HL-60 (cell line): ENCODE results near the gene MRPL2.

Source experiments
- DNase-seq, 2 experiments: peaks; one replicate each; pipeline ENCODE4 v3.0.0-alpha.2; 2010 to 2020; ENCODE audit warnings: low read depth in 1 of 2, low spot score in 1 of 2
- H3K27ac ChIP-seq: fragments of 250-450 bp; sonication (Bioruptor Pico); replicated peaks from 2 replicates; pipeline ENCODE4 v1.5.1; 2020; ENCODE audit warnings: mild to moderate bottlenecking, moderate library complexity
- H3K27me3 ChIP-seq: fragments of 250-450 bp; sonication (Bioruptor Pico); 2 replicates; pipeline ENCODE4 v1.5.1; 2021; ENCODE audit warnings: mild to moderate bottlenecking, moderate library complexity; ENCODE audit not compliant: insufficient read depth, poor library complexity, severe bottlenecking
- H3K4me3 ChIP-seq: replicated peaks from 2 replicates; pipeline ENCODE4 v1.5.1; 2011; ENCODE audit warnings: mild to moderate bottlenecking, control low read depth, low read length; ENCODE audit not compliant: insufficient read depth
- GABPA ChIP-seq: IDR thresholded peaks from 2 replicates; pipeline ENCODE4 v1.6.1; 2012; ENCODE audit warnings: low read depth
- POLR2AphosphoS5 ChIP-seq: IDR thresholded peaks from 2 replicates; pipeline ENCODE4 v1.6.1; 2012; ENCODE audit warnings: low read depth
- SPI1 ChIP-seq: IDR thresholded peaks from 2 replicates; pipeline ENCODE4 v1.6.1; 2012; ENCODE audit warnings: low read depth, mild to moderate bottlenecking, borderline replicate concordance
- TF ChIP-seq, protein P1 (sequence below): IDR thresholded peaks from one replicate; pipeline ENCODE4 v1.5.1; 2011; ENCODE audit warnings: low read length, control low read depth, inconsistent platforms; ENCODE audit not compliant: insufficient read depth
- TF ChIP-seq, protein P2 (sequence below): IDR thresholded peaks from 2 replicates; pipeline ENCODE4 v1.6.1; 2012; ENCODE audit warnings: low read depth; ENCODE audit not compliant: insufficient replicate concordance

MRPL2 gene

DNA sequence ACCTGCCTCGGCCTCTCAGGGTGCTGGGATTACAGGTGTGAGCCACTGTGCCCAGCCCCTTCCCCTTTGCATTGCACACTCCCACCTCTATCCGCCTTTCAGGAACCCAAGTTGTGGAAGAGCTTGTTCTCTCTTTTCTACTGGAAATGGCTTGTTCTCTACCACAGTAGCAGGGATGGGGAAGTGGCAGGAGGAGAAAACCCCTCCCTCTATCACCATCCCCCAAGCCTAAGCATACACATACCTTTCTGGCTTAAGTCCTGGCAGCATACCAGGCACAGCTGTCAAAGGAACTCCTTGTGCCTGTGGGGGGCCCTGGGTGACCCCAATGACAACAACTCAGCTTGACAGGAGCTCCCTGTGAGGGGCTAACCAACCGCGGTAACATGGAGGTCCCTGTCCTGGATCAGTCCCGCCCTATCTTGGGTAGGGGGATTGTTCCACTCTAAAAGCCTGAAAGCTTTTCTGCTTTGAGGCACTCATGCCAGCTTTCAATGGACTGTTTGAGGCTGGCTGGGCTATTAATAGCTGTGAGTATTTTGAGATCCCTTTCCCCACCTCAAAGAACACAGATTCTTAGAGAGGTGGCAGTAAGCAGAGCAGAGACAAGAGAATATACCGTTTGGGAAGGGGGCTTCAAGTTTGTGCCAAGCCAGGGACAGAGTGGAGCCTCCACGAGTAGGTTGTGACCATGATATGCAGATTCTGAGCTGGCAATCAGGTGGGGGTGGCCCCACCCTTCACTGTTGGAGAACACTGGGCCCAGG is 42.9 kb downstream of the MRPL2 start:
- H3K4me3 ChIP-seq, result peak overlapping the region; percentile 13; the same call in 1 of the 2 replicates
- H3K27me3 ChIP-seq, result no peaks in the 10 kb centered on the region
- TF ChIP-seq SPI1, result peak; percentile 89
- TF ChIP-seq POLR2AphosphoS5, result no peak
- TF ChIP-seq, protein P1, sequence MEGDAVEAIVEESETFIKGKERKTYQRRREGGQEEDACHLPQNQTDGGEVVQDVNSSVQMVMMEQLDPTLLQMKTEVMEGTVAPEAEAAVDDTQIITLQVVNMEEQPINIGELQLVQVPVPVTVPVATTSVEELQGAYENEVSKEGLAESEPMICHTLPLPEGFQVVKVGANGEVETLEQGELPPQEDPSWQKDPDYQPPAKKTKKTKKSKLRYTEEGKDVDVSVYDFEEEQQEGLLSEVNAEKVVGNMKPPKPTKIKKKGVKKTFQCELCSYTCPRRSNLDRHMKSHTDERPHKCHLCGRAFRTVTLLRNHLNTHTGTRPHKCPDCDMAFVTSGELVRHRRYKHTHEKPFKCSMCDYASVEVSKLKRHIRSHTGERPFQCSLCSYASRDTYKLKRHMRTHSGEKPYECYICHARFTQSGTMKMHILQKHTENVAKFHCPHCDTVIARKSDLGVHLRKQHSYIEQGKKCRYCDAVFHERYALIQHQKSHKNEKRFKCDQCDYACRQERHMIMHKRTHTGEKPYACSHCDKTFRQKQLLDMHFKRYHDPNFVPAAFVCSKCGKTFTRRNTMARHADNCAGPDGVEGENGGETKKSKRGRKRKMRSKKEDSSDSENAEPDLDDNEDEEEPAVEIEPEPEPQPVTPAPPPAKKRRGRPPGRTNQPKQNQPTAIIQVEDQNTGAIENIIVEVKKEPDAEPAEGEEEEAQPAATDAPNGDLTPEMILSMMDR, result no peak
- TF ChIP-seq, protein P2, sequence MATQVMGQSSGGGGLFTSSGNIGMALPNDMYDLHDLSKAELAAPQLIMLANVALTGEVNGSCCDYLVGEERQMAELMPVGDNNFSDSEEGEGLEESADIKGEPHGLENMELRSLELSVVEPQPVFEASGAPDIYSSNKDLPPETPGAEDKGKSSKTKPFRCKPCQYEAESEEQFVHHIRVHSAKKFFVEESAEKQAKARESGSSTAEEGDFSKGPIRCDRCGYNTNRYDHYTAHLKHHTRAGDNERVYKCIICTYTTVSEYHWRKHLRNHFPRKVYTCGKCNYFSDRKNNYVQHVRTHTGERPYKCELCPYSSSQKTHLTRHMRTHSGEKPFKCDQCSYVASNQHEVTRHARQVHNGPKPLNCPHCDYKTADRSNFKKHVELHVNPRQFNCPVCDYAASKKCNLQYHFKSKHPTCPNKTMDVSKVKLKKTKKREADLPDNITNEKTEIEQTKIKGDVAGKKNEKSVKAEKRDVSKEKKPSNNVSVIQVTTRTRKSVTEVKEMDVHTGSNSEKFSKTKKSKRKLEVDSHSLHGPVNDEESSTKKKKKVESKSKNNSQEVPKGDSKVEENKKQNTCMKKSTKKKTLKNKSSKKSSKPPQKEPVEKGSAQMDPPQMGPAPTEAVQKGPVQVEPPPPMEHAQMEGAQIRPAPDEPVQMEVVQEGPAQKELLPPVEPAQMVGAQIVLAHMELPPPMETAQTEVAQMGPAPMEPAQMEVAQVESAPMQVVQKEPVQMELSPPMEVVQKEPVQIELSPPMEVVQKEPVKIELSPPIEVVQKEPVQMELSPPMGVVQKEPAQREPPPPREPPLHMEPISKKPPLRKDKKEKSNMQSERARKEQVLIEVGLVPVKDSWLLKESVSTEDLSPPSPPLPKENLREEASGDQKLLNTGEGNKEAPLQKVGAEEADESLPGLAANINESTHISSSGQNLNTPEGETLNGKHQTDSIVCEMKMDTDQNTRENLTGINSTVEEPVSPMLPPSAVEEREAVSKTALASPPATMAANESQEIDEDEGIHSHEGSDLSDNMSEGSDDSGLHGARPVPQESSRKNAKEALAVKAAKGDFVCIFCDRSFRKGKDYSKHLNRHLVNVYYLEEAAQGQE, result no peak
- peak overlapping the region; percentile 56 for H3K27ac ChIP-seq
- DNase-seq, result peak in 1 of 2 experiments; percentile 73

GRCh38 chr6:43014434-43014909 is 44.8 kb downstream of the MRPL2 start:
- no peak for DNase-seq
- TF ChIP-seq, protein P1, result no peak
- TF ChIP-seq SPI1 (no peak), GABPA (no peak), POLR2AphosphoS5 (no peak)
- TF ChIP-seq, protein P2, result no peak
- H3K4me3 ChIP-seq, result peak overlapping the region; percentile 94
- H3K27me3 ChIP-seq, result no peaks in the 10 kb centered on the region
- H3K27ac ChIP-seq, result peak overlapping the region; percentile 70

DNA sequence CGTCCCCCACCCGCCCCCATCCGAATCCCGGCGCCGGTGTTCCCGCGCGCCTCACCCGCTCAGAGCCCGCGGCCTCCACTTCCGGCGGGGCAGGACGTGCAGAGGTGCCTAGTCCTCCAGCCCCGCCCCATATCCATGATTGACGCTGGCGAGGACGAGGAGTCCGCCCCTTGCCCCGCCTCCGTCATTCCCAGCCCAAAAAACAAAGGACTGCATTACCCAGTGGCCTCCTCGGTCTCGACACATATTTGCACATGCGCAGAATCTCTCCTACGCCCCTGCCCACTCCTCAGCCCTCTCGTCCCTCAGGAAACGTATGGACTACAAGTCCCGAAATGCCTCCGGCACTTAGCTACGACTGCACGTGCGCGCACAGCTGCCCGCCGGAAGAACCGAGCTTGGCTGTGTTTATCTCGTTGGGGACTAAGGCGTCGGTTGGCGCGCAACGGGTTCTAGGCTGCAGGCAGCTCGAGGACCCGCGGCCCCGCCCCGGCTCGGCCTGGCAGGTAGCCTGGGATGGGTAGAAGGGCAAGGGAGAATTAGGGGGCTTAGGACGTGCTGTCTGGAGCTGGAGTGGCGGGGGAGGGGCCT is 45.3 kb downstream of the MRPL2 start, which contains the start of the genes KLHDC3 and MEA1:
Gene KLHDC3, plus strand, starts transcription at position 407 of the 591 bp plus-strand sequence. CDS start 2,944 bp downstream, outside the sequence.
Gene MEA1, minus strand, starts transcription at position 104 of the 591 bp plus-strand sequence. CDS start 133 bp downstream, outside the sequence.
- DNase-seq, result peak; percentile 100
- Histone ChIP-seq H3K4me3 (peak within 1 kb of the TSS; percentile 94), H3K27me3 (no peaks in the 10 kb centered on the region), H3K27ac (peak within 1 kb of the TSS; percentile 70)
- TF ChIP-seq GABPA (peak; percentile 73), POLR2AphosphoS5 (peak; percentile 59; the same call in 1 of the 2 replicates), SPI1 (no peak)
- TF ChIP-seq, protein P2, result no peak
